K562 (cell line): ENCODE results near the gene KSR2. TPM values are rescaled to one million over a fixed set of nuclear protein-coding genes. Genes with fewer than 3 reads are reported as not detected.
A peak's percentile ranks its signal among the peaks of the same experiment; 100 is the strongest.

Experiments
- ATAC-seq: fragments of 200-7000 bp; cut with Tn5 transposase; 3 replicates; pipeline ENCODE4 v1.9.1; 2020; ENCODE audit warnings: moderate library complexity
- BruUV-seq: library from RNA; stranded (reverse); fragments of 400-500 nt; replicated peaks from 2 replicates; lab custom pipeline; 2021; lab: Mats Ljungman, UMichigan
- CTCF ChIA-PET: fragments of 300-600 bp; formaldehyde crosslinking; extraction: SDS; loops from one replicate; lab custom pipeline; 2021; ENCODE audit warnings: low intra/inter-chr PET ratio; lab: Yijun Ruan, JAX
- POLR2A ChIA-PET: fragments of 300-600, 350-650 bp; sonication (Branson Sonifier 250); formaldehyde crosslinking; extraction: SDS; loops from one replicate; lab custom pipeline; 2021; ENCODE audit warnings: antibody characterized with exemption, inconsistent platforms; lab: Yijun Ruan, JAX
- DNase-seq, 4 experiments: peaks; one replicate each; pipeline versions ENCODE4 v3.0.0 to v3.0.0-alpha.2; 2011 to 2018; ENCODE audit warnings: low spot score in 3 of 4, mixed read lengths in 3 of 4; ENCODE audit errors: extremely low read depth in 1 of 4
- FAIRE-seq: peaks from 2 replicates; lab custom pipeline; 2011; peaks lifted over from hg19 to GRCh38; lab: Jason Lieb, UNC
- H2AFZ ChIP-seq: 2 replicates; pipeline ENCODE4 v1.6.0; 2011; ENCODE audit warnings: low read depth, low read length, control low read depth, inconsistent platforms
- H3K27ac ChIP-seq: fragments of 200-600 bp; 3 replicates; pipeline ENCODE4 v1.8.0; 2011; ENCODE audit warnings: low read depth, mild to moderate bottlenecking, control low read depth, inconsistent platforms, low read length, moderate library complexity, mixed read lengths; ENCODE audit errors: extremely low read depth
- H3K27me3 ChIP-seq, 2 experiments: fragments of 300-600 bp in 1 of 2; 2 replicates in 1 of 2; 3 replicates in 1 of 2; pipeline versions ENCODE4 v1.6.0 to v1.8.0; 2011; ENCODE audit warnings: inconsistent platforms in 2 of 2, low read length in 2 of 2, mild to moderate bottlenecking in 1 of 2, mixed read lengths in 1 of 2, moderate library complexity in 1 of 2; ENCODE audit not compliant: control insufficient read depth in 2 of 2, insufficient read depth in 2 of 2
- H3K36me3 ChIP-seq: fragments of 300-600 bp; 3 replicates; pipeline ENCODE4 v1.8.0; 2011; ENCODE audit warnings: mild to moderate bottlenecking, low read length, inconsistent platforms; ENCODE audit not compliant: control insufficient read depth, insufficient read depth
- H3K4me1 ChIP-seq, 2 experiments: fragments of 200-600 bp in 1 of 2; replicated peaks in 1 of 2; 2 replicates in 1 of 2; 3 replicates in 1 of 2; pipeline versions ENCODE4 v1.5.1 to v1.8.0; 2011; ENCODE audit warnings: inconsistent platforms in 2 of 2, low read length in 2 of 2, mild to moderate bottlenecking in 1 of 2, mixed read lengths in 1 of 2, moderate library complexity in 1 of 2; ENCODE audit not compliant: control insufficient read depth in 2 of 2, insufficient read depth in 2 of 2
- H3K4me2 ChIP-seq: 2 replicates; pipeline ENCODE4 v1.6.1; 2011; ENCODE audit warnings: low read length, control low read depth, inconsistent platforms, mixed read lengths; ENCODE audit not compliant: insufficient read depth
- H3K4me3 ChIP-seq: fragments of 200-600 bp; sonication (generic), shearing (Covaris generic); 2 replicates; pipeline ENCODE4 v1.5.1; 2016; ENCODE audit warnings: control low read depth, inconsistent platforms
- H3K79me2 ChIP-seq: fragments of 200-600 bp; 3 replicates; pipeline ENCODE4 v1.8.0; 2011; ENCODE audit warnings: low read length, inconsistent platforms; ENCODE audit not compliant: control insufficient read depth, insufficient read depth
- H3K9ac ChIP-seq, 2 experiments: 2 replicates each; pipeline versions ENCODE4 v1.6.0 to v1.6.1; 2011; ENCODE audit warnings: low read depth in 2 of 2, low read length in 2 of 2, control low read depth in 1 of 2, inconsistent platforms in 1 of 2, mild to moderate bottlenecking in 1 of 2, mixed read lengths in 1 of 2; ENCODE audit not compliant: insufficient read depth in 1 of 2
- H3K9me1 ChIP-seq: one replicate; pipeline ENCODE4 v1.6.0; 2011; ENCODE audit warnings: inconsistent platforms, mild to moderate bottlenecking, low read length, moderate library complexity; ENCODE audit not compliant: control insufficient read depth, insufficient read depth
- H3K9me3 ChIP-seq: replicated peaks from 2 replicates; pipeline ENCODE4 v1.5.1; 2011; ENCODE audit warnings: low read depth, low read length, inconsistent platforms; ENCODE audit not compliant: control insufficient read depth, insufficient read depth
- H4K20me1 ChIP-seq: replicated peaks from 2 replicates; pipeline ENCODE4 v1.6.1; 2011; ENCODE audit warnings: low read length, inconsistent platforms, mixed read lengths; ENCODE audit not compliant: control insufficient read depth, insufficient read depth
- FIP1L1 ChIP-seq: fragments of 200-400 bp; formaldehyde crosslinking; IDR thresholded peaks from 2 replicates; pipeline ENCODE4 v1.6.1; 2018; ENCODE audit warnings: mild to moderate bottlenecking, low read depth, low read length; ENCODE audit not compliant: poor library complexity, severe bottlenecking
- HDGF ChIP-seq: fragments of 450-650 bp; IDR thresholded peaks from 2 replicates; pipeline ENCODE4 v1.6.1; 2016
- HNRNPK ChIP-seq: fragments of 200-400 bp; formaldehyde crosslinking; IDR thresholded peaks from one replicate; pipeline ENCODE4 v1.6.1; 2018; ENCODE audit warnings: mild to moderate bottlenecking, low read depth, low read length; ENCODE audit not compliant: poor library complexity, severe bottlenecking
- LCOR ChIP-seq: sonication (generic); formaldehyde crosslinking; IDR thresholded peaks from 2 replicates; pipeline ENCODE4 v1.8.0; 2022; ENCODE audit warnings: mild to moderate bottlenecking, missing genetic modification reagents
- RBFOX2 ChIP-seq: fragments of 200-400 bp; formaldehyde crosslinking; IDR thresholded peaks from 2 replicates; pipeline ENCODE4 v1.6.1; 2017; ENCODE audit warnings: low read depth, mild to moderate bottlenecking, low read length, moderate library complexity
- WGBS: fragments of 100-300 bp; shearing (Covaris generic); methylation state at CpG from one replicate; pipeline ENCODE4 v1.1.6; 2016; ENCODE audit warnings: low coverage, mixed read lengths; ENCODE audit not compliant: insufficient coverage; ENCODE audit errors: missing lambda C conversion rate; 5-methylcytosine and 5-hydroxymethylcytosine counted together
- in situ Hi-C: fragments of 300-500 bp; cut with MboI; formaldehyde crosslinking; loops from 4 replicates; pipeline ENCODE4 v1.15.0; 2018; ENCODE audit warnings: inconsistent platforms, mixed read lengths
- intact Hi-C: fragments of 100-400 bp; cut with micrococcal nuclease; formaldehyde crosslinking; loops from 2 replicates; pipeline ENCODE4 v1.14.2; 2022
- polyA plus RNA-seq, 8 experiments: library from polyadenylated mRNA; depleted of rRNA in 4 of 8; stranded (reverse) in 5 of 8; unstranded in 3 of 8; fragments of >200 nt; fragmentation: Nextera tagmentation in 2 of 8; fragmentation: Illumina TruSeq in 1 of 8; extraction: Ambion mirVana in 2 of 8; extraction: Trizol in 1 of 8; gene quantifications; 2 replicates each; pipeline versions ENCODE4 v1.2.1 to v1.2.3, GENCODE V29; 2011 to 2014; ENCODE audit warnings: inconsistent platforms in 1 of 8, missing spikeins in 1 of 8
- total RNA-seq, 7 experiments: library from RNA; depleted of rRNA in 6 of 7; stranded (reverse); fragments of >200 nt in 6 of 7; fragmentation: Illumina TruSeq in 2 of 7; extraction: Trizol in 2 of 7; gene quantifications; 2 replicates each; pipeline versions ENCODE4 v1.2.1 to v1.2.3, GENCODE V29; 2011 to 2021; ENCODE audit warnings: low replicate concordance in 1 of 7

The KSR2 gene
- total and polyA plus RNA-seq, 9 of the 15 experiments (the other 6 are each of a cell fraction or from before 2014, with no cell fraction given), result not detected

DNA sequence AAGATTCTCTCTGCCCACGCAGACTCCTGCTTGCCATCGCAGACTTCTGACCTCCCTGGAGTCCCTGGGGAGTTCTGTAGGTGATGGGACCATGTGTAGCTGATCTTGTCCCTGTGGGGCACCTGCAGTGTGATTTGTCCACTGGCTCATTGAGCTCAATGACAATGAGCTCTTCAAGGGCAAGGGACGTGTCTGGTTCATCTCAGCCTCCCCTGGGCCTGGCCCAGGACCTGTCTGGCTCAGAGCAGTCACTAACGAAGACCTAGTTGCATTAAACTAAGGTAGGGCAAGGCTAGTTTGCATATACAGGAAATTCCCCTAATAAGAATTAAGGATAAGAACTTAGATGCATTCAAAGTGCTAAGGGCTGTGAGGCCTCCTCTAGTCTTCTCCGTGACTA, 361.8 kb downstream of the KSR2 start:
- no peak for ATAC-seq
- in situ Hi-C loops (no loop called here), intact Hi-C loops (no loop called here)
- ChIA-PET CTCF (no interaction called here), POLR2A (interaction anchor here (0.6 to 0.7 kb wide), 2 partner anchors 260 to 701 kb away, joined by 3 read pairs; no protein-coding TSS in a partner anchor)
- TF ChIP-seq LCOR (no peak), FIP1L1 (no peak)
- FAIRE-seq, result no peak
- no peaks in the 10 kb centered on the region for H3K4me1 ChIP-seq
- H3K79me2 ChIP-seq, result no peaks in the 10 kb centered on the region
- DNase-seq, result no peak
- H3K36me3 ChIP-seq, result no peaks in the 10 kb centered on the region
- no peak overlapping the region for H3K4me3 ChIP-seq
- 0% methylated on average over 5 of the region's 5 CpGs for WGBS
- H3K9me3 ChIP-seq, result no peaks in the 10 kb centered on the region
- no peak overlapping the region for H3K27ac ChIP-seq
- H3K9me1 ChIP-seq, result no peaks in the 10 kb centered on the region
- no TSS peak for BruUV-seq
- H3K9ac ChIP-seq, result no peak overlapping the region
- no peak overlapping the region for H2AFZ ChIP-seq
- H3K27me3 ChIP-seq, result peaks cover 0 to 10% of the 10 kb centered on the region in 2 experiments; a peak in 1 of 5 replicates
- no peak overlapping the region for H3K4me2 ChIP-seq
- H4K20me1 ChIP-seq, result no peaks in the 10 kb centered on the region

GRCh38 chr12:117606024-117606423, 362.8 kb downstream of the KSR2 start:
- CTCF ChIA-PET, result no interaction called here
- peak; percentile 39 for TF ChIP-seq HNRNPK
- TF ChIP-seq LCOR, result no peak
- TF ChIP-seq HDGF, result no peak
- no peak for TF ChIP-seq RBFOX2
- TF ChIP-seq, all 486 proteins: peak for 1
- no peaks in the 10 kb centered on the region for H4K20me1 ChIP-seq
- no peaks in the 10 kb centered on the region for H3K9me1 ChIP-seq
- no peak for ATAC-seq
- intact Hi-C loops (no loop called here), in situ Hi-C loops (no loop called here)
- H3K27ac ChIP-seq, result no peak overlapping the region
- H3K4me1 ChIP-seq, result no peaks in the 10 kb centered on the region
- H2AFZ ChIP-seq, result no peak overlapping the region
- no peak for FAIRE-seq
- DNase-seq, result no peak
- no TSS peak for BruUV-seq
- H3K4me3 ChIP-seq, result no peak overlapping the region
- H3K27me3 ChIP-seq, result peaks cover 0 to 10% of the 10 kb centered on the region in 2 experiments; a peak in 1 of 5 replicates
- no peaks in the 10 kb centered on the region for H3K79me2 ChIP-seq
- POLR2A ChIA-PET, result no interaction called here
- no peaks in the 10 kb centered on the region for H3K9me3 ChIP-seq
- no peaks in the 10 kb centered on the region for H3K36me3 ChIP-seq
- no peak overlapping the region for H3K4me2 ChIP-seq
- no peak overlapping the region for H3K9ac ChIP-seq
